B cell (primary cell): ENCODE data around the gene ZNF479. TPM values are rescaled to one million over a fixed set of nuclear protein-coding genes. Genes with fewer than 3 reads are reported as not detected.
"Not testable (repeated sequence)": the region's sequence is repeated elsewhere in the genome, so short reads cannot be mapped to it uniquely, and the experiment has no call there.

Source experiments
- ATAC-seq: fragments of 200-7000 bp; cut with Tn5 transposase; one replicate; pipeline ENCODE4 v1.10.0; 2021; ENCODE audit warnings: low read depth, mild to moderate bottlenecking, moderate number of reproducible peaks, moderate library complexity
- CTCF ChIA-PET: fragments of 350-600 bp; sonication (Branson Sonifier 250); formaldehyde crosslinking; loops from one replicate; lab custom pipeline; 2021; ENCODE audit warnings: antibody characterized with exemption, inconsistent platforms; lab: Charles Lee
- POLR2A ChIA-PET: fragments of 350-600 bp; sonication (Branson Sonifier 250); formaldehyde crosslinking; loops from one replicate; lab custom pipeline; 2021; ENCODE audit warnings: antibody characterized with exemption; lab: Charles Lee
- DNase-seq: peaks from one replicate; pipeline ENCODE4 v3.0.0; 2013
- H2AFZ ChIP-seq: 2 replicates; pipeline ENCODE4 v1.6.1; 2012; ENCODE audit warnings: mild to moderate bottlenecking, low read depth, low read length; ENCODE audit not compliant: insufficient read depth, poor library complexity, severe bottlenecking
- H3K27ac ChIP-seq, 2 donors: 1 replicate in 1 of 2; 2 replicates in 1 of 2; pipeline ENCODE4 v1.5.1; 2012 to 2013; ENCODE audit warnings: low read length in 2 of 2, mild to moderate bottlenecking in 2 of 2, moderate library complexity in 1 of 2
- H3K27me3 ChIP-seq, 4 experiments: fragments of 200-600 bp in 1 of 4; sonication (generic) in 1 of 4; replicated peaks in 1 of 4; 1 replicate in 2 of 4; 2 replicates in 2 of 4; pipeline versions ENCODE4 v1.6.1 to v1.7.0; 2013 to 2016; ENCODE audit warnings: low read length in 3 of 4, mild to moderate bottlenecking in 2 of 4, mixed read lengths in 1 of 4, moderate library complexity in 1 of 4; ENCODE audit not compliant: insufficient read depth in 4 of 4, control insufficient read depth in 3 of 4; ENCODE audit errors: control extremely low read depth in 1 of 4
- H3K36me3 ChIP-seq, 2 experiments: replicated peaks in 1 of 2; 1 replicate in 1 of 2; 2 replicates in 1 of 2; pipeline versions ENCODE4 v1.6.1 to v1.7.1; 2013; ENCODE audit warnings: low read length in 1 of 2; ENCODE audit not compliant: insufficient read depth in 2 of 2, control insufficient read depth in 1 of 2; ENCODE audit errors: control extremely low read depth in 1 of 2, extremely low read depth in 1 of 2
- H3K4me1 ChIP-seq, 2 donors: fragments of 200-600 bp in 1 of 2; sonication (generic) in 1 of 2; 1 replicate in 1 of 2; 2 replicates in 1 of 2; pipeline versions ENCODE4 v1.5.1 to v1.6.1; 2013 to 2017; ENCODE audit warnings: low read length in 2 of 2; ENCODE audit not compliant: control insufficient read depth in 2 of 2, insufficient read depth in 2 of 2
- H3K4me2 ChIP-seq: replicated peaks from 2 replicates; pipeline ENCODE3; 2012; ENCODE audit warnings: mild to moderate bottlenecking, low read depth, low read length; ENCODE audit not compliant: poor library complexity, severe bottlenecking
- H3K4me3 ChIP-seq, 5 experiments: fragments of 200-600 bp in 1 of 5; sonication (generic) in 1 of 5; 1 replicate in 3 of 5; 2 replicates in 2 of 5; pipeline versions ENCODE4 v1.5.1 to v1.7.0; 2011 to 2016; ENCODE audit warnings: low read length in 4 of 5, mild to moderate bottlenecking in 4 of 5, low read depth in 2 of 5, control low read depth in 1 of 5, moderate library complexity in 1 of 5; ENCODE audit not compliant: insufficient read depth in 1 of 5; ENCODE audit errors: control extremely low read depth in 1 of 5, extremely low read depth in 1 of 5
- H3K79me2 ChIP-seq: fragments of 200-600 bp; sonication (generic); one replicate; pipeline ENCODE4 v1.6.0; 2016; ENCODE audit warnings: low read length; ENCODE audit not compliant: control insufficient read depth, insufficient read depth
- H3K9ac ChIP-seq: fragments of 200-600 bp; sonication (generic); 2 replicates; pipeline ENCODE4 v1.6.1; 2017; ENCODE audit warnings: mild to moderate bottlenecking, low read length, moderate library complexity
- H3K9me3 ChIP-seq, 3 donors: one replicate each; pipeline versions ENCODE4 v1.6.1 to v1.7.1; 2013; ENCODE audit warnings: low read length in 2 of 3; ENCODE audit not compliant: control insufficient read depth in 2 of 3, insufficient read depth in 1 of 3; ENCODE audit errors: control extremely low read depth in 1 of 3
- H4K20me1 ChIP-seq: 2 replicates; pipeline ENCODE4 v1.6.0; 2012; ENCODE audit warnings: mild to moderate bottlenecking, low read length; ENCODE audit not compliant: insufficient read depth, control insufficient read depth, poor library complexity, severe bottlenecking
- H3K27ac Mint-ChIP-seq: one replicate; pipeline ENCODE4 v1.8.0; 2021; ENCODE audit warnings: mixed read lengths
- H3K27me3 Mint-ChIP-seq: one replicate; pipeline ENCODE4 v1.8.0; 2021; ENCODE audit warnings: mixed read lengths
- H3K4me1 Mint-ChIP-seq: one replicate; pipeline ENCODE4 v1.8.0; 2021; ENCODE audit warnings: mixed read lengths
- H3K4me3 Mint-ChIP-seq: one replicate; pipeline ENCODE4 v1.8.0; 2021; ENCODE audit warnings: mixed read lengths
- H3K9me3 Mint-ChIP-seq: one replicate; pipeline ENCODE4 v1.8.0; 2022; ENCODE audit warnings: mixed read lengths; ENCODE audit not compliant: insufficient read depth
- CTCF ChIP-seq: fragments of 200-600 bp; IDR thresholded peaks from one replicate; pipeline ENCODE4 v1.8.0; 2022; ENCODE audit warnings: antibody characterized with exemption, mild to moderate bottlenecking
- EZH2 ChIP-seq: IDR thresholded peaks from 2 replicates; pipeline ENCODE4 v1.6.1; 2012; ENCODE audit warnings: borderline replicate concordance, low read depth, mild to moderate bottlenecking, moderate library complexity, low read length; ENCODE audit not compliant: insufficient read depth, poor library complexity, severe bottlenecking
- WGBS: methylation state at CpG from one replicate; pipeline ENCODE4 v1.1.5; 2013; ENCODE audit warnings: missing lambda C conversion rate; ENCODE audit not compliant: insufficient coverage; 5-methylcytosine and 5-hydroxymethylcytosine counted together
- intact Hi-C: fragments of 100-400 bp; cut with micrococcal nuclease; formaldehyde crosslinking; loops from one replicate; pipeline ENCODE4 v1.10.0; 2022
- polyA minus RNA-seq: library from RNA; depleted of rRNA, polyadenylated mRNA; stranded (reverse); fragments of >200 nt; gene quantifications from 2 replicates; pipeline ENCODE4 v1.2.3, GENCODE V29; 2012
- polyA plus RNA-seq: library from polyadenylated mRNA; depleted of rRNA; stranded (reverse); fragments of >200 nt; gene quantifications from 2 replicates; pipeline ENCODE4 v1.2.3, GENCODE V29; 2012
- total RNA-seq, 2 donors: library from RNA; stranded (reverse); fragments of 120-200 nt in 1 of 2; gene quantifications; 1 replicate in 1 of 2; 2 replicates in 1 of 2; pipeline versions ENCODE4 v1.2.3 to v1.2.4, GENCODE V29; 2013 to 2022

The ZNF479 gene
- total RNA-seq (not detected in 2 replicates), polyA plus RNA-seq (not detected in 2 replicates), polyA minus RNA-seq (not detected in 2 replicates)
- total RNA-seq (2013) = not detected

- POLR2A ChIA-PET, H3K9ac ChIP-seq, H3K4me3 Mint-ChIP-seq, H4K20me1 ChIP-seq, H3K27ac Mint-ChIP-seq, H3K79me2 ChIP-seq, ATAC-seq, H3K4me2 ChIP-seq, H3K27ac ChIP-seq, H3K4me1 Mint-ChIP-seq, H2AFZ ChIP-seq, H3K4me3 ChIP-seq, CTCF ChIA-PET, H3K36me3 ChIP-seq, H3K27me3 ChIP-seq, H3K27me3 Mint-ChIP-seq, H3K9me3 Mint-ChIP-seq, H3K4me1 ChIP-seq, intact Hi-C loops, DNase-seq: not testable (repeated sequence)
- H3K9me3 ChIP-seq = peaks cover 0 to 39% (median 3%) of the 10 kb centered on the region in 3 donors
- 82% methylated on average over 2 of the region's 6 CpGs for WGBS
These were observed at the start of gene ZNF479 for GRCh38 chr7:57132336-57132735. Gene ZNF479, minus strand, starts transcription at chr7:57132436. Its CDS starts 112 bp downstream, at chr7:57132324.

- DNase-seq = no peak
- intact Hi-C loops = no loop called here
- H2AFZ ChIP-seq = no peak overlapping the region
- H3K9ac ChIP-seq = no peak overlapping the region
- no peaks in the 10 kb centered on the region for H4K20me1 ChIP-seq
- TF ChIP-seq CTCF (no peak), EZH2 (no peak)
- no peak overlapping the region for H3K4me3 Mint-ChIP-seq
- H3K9me3 ChIP-seq = peaks cover 0 to 73% (median 3%) of the 10 kb centered on the region in 3 donors
- no peak overlapping the region for H3K4me2 ChIP-seq
- H3K4me1 ChIP-seq = no peaks in the 10 kb centered on the region
- WGBS = 82% methylated on average over 4 of the region's 4 CpGs
- ChIA-PET POLR2A (no interaction called here), CTCF (interaction anchor here (0.8 kb wide), 1 partner anchor 88 kb away, joined by 3 read pairs; no protein-coding TSS in a partner anchor)
- no peaks in the 10 kb centered on the region for H3K79me2 ChIP-seq
- H3K4me3 ChIP-seq = no peak overlapping the region
- ATAC-seq = no peak
- peaks cover 8% of the 10 kb centered on the region for H3K9me3 Mint-ChIP-seq
- no peak overlapping the region for H3K27ac ChIP-seq
- H3K4me1 Mint-ChIP-seq = no peaks in the 10 kb centered on the region
- no peak overlapping the region for H3K27ac Mint-ChIP-seq
- no peaks in the 10 kb centered on the region for H3K27me3 Mint-ChIP-seq
- no peaks in the 10 kb centered on the region for H3K27me3 ChIP-seq
- no peaks in the 10 kb centered on the region for H3K36me3 ChIP-seq
These were observed 49.8 kb upstream of the ZNF479 start for GRCh38 chr7:57182031-57182430.
